Eye (tissue), 1 donor: ENCODE results near the gene STK11IP.
"Not testable (repeated sequence)": the region's sequence is repeated elsewhere in the genome, so short reads cannot be mapped to it uniquely, and the experiment has no call there.

Experiments
- DNase-seq: peaks from one replicate; pipeline ENCODE4 v3.0.0-alpha.2; 2015

STK11IP gene

GRCh38 chr2:219636941-219637841, 39.5 kb downstream of the STK11IP start:
- DNase-seq = no peak

GRCh38 chr2:219637842-219638185, 40.2 kb downstream of the STK11IP start:
- DNase-seq = no peak

- no peak for DNase-seq
Measured at GRCh38 chr2:219638217-219638947, 40.7 kb downstream of the STK11IP start.

GRCh38 chr2:219638948-219639755, 41.5 kb downstream of the STK11IP start:
- no peak for DNase-seq

GRCh38 chr2:219641390-219642068, 43.9 kb downstream of the STK11IP start:
- DNase-seq = no peak

GRCh38 chr2:219642069-219642454, 44.4 kb downstream of the STK11IP start:
- DNase-seq = no peak

- DNase-seq = peak; percentile 97
Measured at GRCh38 chr2:219642465-219643083, 44.9 kb downstream of the STK11IP start.

- no peak for DNase-seq
Measured at GRCh38 chr2:219643084-219643473, 45.4 kb downstream of the STK11IP start.

- DNase-seq = no peak
Measured at GRCh38 chr2:219643788-219644398, 46.2 kb downstream of the STK11IP start.

- peak; percentile 74 for DNase-seq
Measured at GRCh38 chr2:219644801-219645480, 47.3 kb downstream of the STK11IP start.

- DNase-seq = peak; percentile 42
Measured at GRCh38 chr2:219645631-219646527, 48.2 kb downstream of the STK11IP start.

GRCh38 chr2:219648176-219648575, 50.5 kb downstream of the STK11IP start:
- no peak for DNase-seq

GRCh38 chr2:219648963-219649362, 51.3 kb downstream of the STK11IP start:
- DNase-seq = no peak

- no peak for DNase-seq
Measured at GRCh38 chr2:219650426-219651248, 53.0 kb downstream of the STK11IP start.

- DNase-seq = not testable (repeated sequence)
Measured at GRCh38 chr2:219651656-219652055, 54.0 kb downstream of the STK11IP start.

- no peak for DNase-seq
Measured at GRCh38 chr2:219656526-219656925, 58.9 kb downstream of the STK11IP start.

GRCh38 chr2:219658196-219658846, 60.7 kb downstream of the STK11IP start:
- DNase-seq = no peak

GRCh38 chr2:219658874-219659273, 61.2 kb downstream of the STK11IP start:
- no peak for DNase-seq
